GM18951 (cell line): ENCODE measurements around the gene PPM1A.

Experiments
- POLR2A ChIP-seq: IDR thresholded peaks from 4 replicates; pipeline ENCODE4 v1.6.1; 2011; ENCODE audit warnings: mild to moderate bottlenecking; ENCODE audit not compliant: insufficient read length, insufficient read depth; ENCODE audit errors: extremely low read depth
- in situ Hi-C: fragments of 300-500 bp; cut with MboI; formaldehyde crosslinking; loops from one replicate; pipeline ENCODE4 v1.12.0; 2022; ENCODE audit warnings: low sequenced_read_pairs, mixed read lengths, inconsistent platforms; ENCODE audit not compliant: unreplicated experiment

The PPM1A gene

DNA sequence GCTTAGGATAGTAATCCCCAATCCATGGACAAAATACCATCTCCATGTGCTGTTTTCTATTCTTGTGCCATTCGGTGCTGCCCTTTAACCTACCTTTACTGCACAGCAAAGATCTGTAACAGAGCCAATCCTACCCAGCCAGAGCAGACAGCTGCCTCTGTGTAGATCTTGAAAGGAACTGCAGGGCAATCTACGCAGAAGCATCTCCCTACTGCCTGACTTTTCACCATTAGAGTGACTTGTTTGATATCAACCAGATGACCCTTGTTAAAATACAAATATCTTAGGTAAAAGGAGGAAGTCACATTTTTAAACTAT lies 33.9 kb upstream of the PPM1A start:
- in situ Hi-C loops, result no loop called here
- TF ChIP-seq POLR2A, result no peak

GRCh38 chr14:60215520-60216420 lies 33.3 kb upstream of the PPM1A start:
- in situ Hi-C loops, result no loop called here

DNA sequence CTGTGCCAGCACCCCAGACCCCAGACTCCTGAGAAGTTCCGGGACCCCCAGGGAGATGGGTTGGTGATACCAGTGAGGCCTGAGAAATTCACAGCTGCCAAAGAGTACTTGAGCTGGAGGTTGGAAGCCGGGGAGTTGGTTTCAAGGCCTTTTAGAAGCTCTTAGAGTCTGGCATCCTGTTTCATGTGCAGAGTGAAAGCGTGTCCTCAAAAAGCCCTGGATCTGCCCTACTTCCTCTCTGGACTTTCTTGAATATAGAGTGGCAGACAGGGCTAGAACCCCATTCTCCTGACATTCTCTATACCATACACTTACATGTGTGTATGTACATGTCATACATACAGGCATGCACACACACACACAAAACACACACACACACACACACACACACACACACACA lies 31.3 kb upstream of the PPM1A start:
- TF ChIP-seq POLR2A, result no peak
- in situ Hi-C loops, result no loop called here

More at GRCh38 chr14:60215520-60216420, 33.3 kb upstream of the PPM1A start:
- no peak for TF ChIP-seq POLR2A

- in situ Hi-C loops, result no loop called here
- TF ChIP-seq POLR2A, result no peak
Observed at GRCh38 chr14:60220084-60220483, 28.9 kb upstream of the PPM1A start.

GRCh38 chr14:60220917-60221316 lies 28.1 kb upstream of the PPM1A start:
- in situ Hi-C loops, result no loop called here
- TF ChIP-seq POLR2A, result no peak

DNA sequence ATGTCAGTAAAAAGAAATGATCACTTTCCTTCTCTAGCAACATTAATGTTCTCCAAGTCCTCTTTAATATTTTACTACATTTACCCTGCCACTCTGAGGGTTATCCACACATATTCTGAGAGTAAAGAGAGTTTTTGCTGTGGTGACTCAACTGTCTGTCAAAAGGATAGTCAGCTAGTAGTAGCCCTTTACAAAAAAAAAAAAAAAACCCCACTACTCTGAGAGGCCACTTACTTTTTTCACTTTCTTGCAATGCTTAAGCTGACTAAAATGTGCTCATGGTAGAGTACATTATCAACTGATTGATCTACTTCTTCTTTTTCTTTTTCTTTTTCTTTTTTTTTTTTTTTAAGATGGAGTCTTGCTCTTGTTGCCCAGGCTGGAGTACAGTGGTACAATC lies 27.6 kb upstream of the PPM1A start:
- in situ Hi-C loops, result no loop called here
- no peak for TF ChIP-seq POLR2A

DNA sequence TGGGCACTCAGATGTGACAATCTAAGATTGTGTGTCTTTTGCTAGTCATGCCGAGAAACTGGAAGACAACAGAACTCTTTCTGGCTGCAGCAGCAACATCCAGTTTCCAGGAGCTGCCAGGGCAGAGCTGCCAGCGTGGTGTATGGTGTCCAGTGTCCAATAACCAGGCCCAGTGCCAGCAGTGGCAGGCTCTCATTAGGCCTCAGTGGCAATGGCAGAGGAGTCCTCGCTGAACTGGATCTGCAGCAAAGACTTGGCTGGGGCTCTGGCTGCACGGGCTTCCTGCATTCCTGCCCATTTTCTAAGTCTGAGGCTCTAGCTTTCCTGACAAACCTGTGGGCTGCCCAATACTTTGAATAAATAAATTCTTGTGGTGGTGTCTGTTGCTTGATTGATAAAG lies 26.2 kb upstream of the PPM1A start:
- no peak for TF ChIP-seq POLR2A
- in situ Hi-C loops, result no loop called here

DNA sequence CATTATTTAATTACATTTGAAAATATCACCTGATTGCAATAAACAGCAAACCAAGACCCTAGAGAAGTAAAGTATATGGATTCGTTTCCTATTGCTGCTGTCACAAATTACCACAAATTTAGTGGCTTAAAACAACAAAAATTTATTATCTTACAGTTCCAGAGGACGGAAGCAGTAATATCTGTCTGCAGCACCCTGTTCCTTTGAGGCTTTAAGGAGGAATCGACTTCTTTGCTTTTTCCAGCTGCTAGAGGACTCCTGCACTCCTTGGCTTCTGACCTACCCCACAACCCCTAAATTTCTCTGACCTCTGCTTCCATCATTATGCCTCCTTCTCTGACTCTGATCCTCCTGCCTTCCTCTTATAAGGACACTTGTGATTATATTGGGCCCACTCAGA lies 23.8 kb upstream of the PPM1A start:
- no peak for TF ChIP-seq POLR2A
- in situ Hi-C loops, result no loop called here

GRCh38 chr14:60226298-60226697 lies 22.7 kb upstream of the PPM1A start:
- TF ChIP-seq POLR2A, result no peak
- in situ Hi-C loops, result no loop called here

- in situ Hi-C loops, result no loop called here
- no peak for TF ChIP-seq POLR2A
Observed at GRCh38 chr14:60227291-60227690, 21.7 kb upstream of the PPM1A start.

GRCh38 chr14:60229614-60230013 lies 19.4 kb upstream of the PPM1A start:
- in situ Hi-C loops, result no loop called here
- no peak for TF ChIP-seq POLR2A

GRCh38 chr14:60232185-60232584 lies 16.8 kb upstream of the PPM1A start:
- no peak for TF ChIP-seq POLR2A

DNA sequence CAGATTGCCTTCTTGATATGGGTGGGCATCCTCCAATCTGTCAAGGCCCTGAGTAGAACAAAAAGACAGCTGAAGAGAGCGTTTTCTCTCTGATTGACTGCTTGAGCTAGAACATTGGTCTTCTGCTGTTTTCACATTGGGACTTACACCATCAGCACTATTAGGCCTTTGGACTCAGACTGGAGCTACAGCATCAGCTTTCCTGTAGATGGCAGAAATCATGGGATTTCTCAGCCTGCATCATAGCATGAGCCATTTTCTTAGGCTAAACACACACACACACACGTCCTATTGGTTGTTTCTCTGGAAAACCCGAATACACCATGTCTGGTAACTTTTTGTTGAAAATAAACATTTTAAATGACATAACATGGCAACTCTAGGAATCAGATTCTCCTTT lies 15.8 kb upstream of the PPM1A start:
- in situ Hi-C loops, result no loop called here
- TF ChIP-seq POLR2A, result no peak

More at GRCh38 chr14:60232185-60232584, 16.8 kb upstream of the PPM1A start:
- in situ Hi-C loops, result no loop called here

GRCh38 chr14:60233891-60234290 lies 15.1 kb upstream of the PPM1A start:
- in situ Hi-C loops, result no loop called here
- TF ChIP-seq POLR2A, result no peak
